ENCODE results near the gene SERPINB13.
A peak's percentile ranks its signal among the peaks of the same experiment; 100 is the strongest.

Gene SERPINB13, protein sequence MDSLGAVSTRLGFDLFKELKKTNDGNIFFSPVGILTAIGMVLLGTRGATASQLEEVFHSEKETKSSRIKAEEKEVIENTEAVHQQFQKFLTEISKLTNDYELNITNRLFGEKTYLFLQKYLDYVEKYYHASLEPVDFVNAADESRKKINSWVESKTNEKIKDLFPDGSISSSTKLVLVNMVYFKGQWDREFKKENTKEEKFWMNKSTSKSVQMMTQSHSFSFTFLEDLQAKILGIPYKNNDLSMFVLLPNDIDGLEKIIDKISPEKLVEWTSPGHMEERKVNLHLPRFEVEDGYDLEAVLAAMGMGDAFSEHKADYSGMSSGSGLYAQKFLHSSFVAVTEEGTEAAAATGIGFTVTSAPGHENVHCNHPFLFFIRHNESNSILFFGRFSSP

DNA sequence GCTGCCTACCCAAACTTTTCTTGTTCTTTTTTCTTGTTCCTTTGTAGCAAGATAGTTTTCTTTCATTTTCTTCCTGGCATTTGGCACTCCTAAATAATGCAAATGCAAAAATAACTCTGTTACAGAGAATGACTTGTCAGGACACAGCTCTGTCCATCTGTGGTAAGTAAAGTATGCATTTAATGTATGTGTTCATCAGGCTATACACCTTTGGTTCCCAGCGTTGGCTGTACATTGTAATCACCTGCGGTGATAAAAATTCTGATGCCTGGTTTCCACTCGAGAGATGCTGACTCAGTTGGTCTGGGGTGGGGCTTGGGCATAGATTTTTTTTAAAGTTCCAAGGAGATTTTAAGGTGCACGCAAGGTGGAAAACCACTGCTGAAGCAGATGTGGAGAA is at the start of gene SERPINB13:
Gene SERPINB13, plus strand, starts transcription at position 378 of the 400 bp plus-strand sequence. CDS start 1,325 bp downstream, outside the sequence.
- no peak for DNase-seq

DNA sequence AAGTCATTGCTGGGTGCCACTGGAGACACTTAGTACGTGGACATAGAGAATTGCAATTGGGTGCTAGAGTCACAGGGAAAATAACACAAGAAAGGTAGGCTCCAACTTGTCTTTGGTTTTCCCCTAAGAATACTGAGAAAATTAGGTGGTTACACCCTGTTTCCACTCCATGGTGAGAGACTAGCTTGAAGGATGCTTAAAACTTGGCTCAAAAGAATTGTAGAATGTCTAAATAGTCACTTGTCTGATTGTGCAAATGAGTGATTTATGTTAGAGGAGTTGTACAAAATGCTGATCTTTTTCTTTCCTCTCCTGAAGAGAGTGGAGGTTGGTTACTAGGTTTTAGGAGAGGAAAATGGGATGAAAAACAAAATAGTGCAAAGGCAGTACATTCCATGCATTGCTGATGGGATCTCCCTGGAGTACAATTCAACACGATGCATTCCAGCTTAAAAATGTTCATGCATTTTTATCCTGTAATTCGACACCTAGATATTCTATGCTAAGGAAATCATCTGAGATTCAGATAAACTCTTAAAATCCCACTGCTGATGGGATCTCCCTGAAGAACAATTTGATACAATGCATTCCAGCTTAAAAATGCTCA is 47.1 kb upstream of the SERPINB13 start:
- peak; percentile 90 for DNase-seq

DNA sequence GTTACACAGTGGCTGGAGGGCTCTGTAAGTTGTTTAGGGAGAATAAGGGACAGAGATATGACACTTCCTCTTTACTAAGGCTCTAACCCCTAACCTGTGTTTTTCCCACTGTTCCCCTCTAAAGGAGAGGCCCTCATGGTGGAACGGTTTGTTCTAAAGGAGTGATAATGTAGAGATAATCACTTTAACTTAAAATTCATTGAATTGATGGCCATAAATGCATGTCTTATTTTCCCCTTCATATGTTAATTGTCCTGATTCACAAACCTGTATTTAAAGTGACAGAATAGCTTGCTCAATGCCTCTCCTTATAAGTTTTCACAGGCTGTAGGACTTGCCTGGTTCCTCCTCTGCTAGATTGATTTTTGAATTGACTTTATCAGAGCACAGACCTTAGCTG is 45.1 kb upstream of the SERPINB13 start, which contains the start of gene SERPINB12:
Gene SERPINB12, plus strand, starts transcription at position 301 of the 400 bp plus-strand sequence. CDS start 13,791 bp downstream, outside the sequence.
- DNase-seq: no peak

DNA sequence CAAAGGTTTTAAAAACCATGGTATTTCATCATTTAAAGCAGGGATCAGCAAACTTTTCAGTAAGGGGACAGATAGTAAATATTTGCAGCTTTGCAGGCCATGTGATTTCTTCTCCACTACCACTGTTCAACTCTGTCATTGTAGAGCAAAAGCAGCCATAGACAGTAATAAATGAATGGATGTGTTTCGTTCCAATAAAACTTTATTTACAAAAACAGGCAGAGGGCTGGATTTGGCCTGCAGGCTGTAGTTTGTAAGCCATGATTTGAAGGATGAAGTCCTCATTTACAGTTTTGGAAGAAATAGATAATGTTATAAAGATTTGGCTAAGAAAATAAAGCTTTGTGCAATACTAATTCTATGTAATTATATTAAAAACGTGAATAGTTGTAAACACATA is 43.1 kb upstream of the SERPINB13 start:
- no peak for DNase-seq

DNA sequence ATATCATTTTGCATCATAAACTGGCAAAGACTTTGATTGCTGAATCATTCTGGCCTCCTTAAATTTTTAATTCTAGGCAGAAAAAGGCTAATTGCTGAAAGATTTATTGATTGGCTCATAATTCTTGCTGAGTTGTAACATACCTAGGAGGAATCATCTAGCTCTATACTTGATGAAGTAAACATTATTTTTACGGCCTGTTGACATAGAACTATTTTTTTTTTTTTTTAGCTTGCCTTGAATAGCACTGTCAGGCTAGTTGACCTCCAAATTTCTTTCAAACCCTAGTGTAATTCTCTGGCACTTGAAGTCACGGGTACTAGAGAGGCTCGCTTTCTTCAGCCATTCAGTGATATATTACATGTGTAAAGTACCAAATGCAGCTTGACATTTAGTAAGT is 42.1 kb upstream of the SERPINB13 start:
- peak; percentile 8 for DNase-seq

DNA sequence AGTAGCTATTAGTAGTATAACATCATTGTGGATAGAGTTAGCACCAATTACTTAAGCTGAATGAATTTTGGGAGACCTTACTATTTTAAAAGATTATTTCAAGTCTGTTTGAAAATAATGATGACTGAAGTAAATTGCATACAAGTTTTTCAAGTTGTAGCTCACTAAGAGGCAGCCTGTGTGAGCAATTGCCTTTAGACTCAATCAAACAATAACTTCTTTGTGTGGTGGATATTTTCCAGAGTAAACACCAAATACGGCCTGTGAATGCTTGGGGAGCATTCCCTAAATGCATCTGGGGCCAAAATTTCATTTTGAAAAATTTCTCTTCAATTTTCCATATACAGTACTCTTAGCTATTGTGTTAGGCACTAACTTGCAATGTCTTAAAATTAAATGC is 37.1 kb upstream of the SERPINB13 start:
- no peak for DNase-seq

DNA sequence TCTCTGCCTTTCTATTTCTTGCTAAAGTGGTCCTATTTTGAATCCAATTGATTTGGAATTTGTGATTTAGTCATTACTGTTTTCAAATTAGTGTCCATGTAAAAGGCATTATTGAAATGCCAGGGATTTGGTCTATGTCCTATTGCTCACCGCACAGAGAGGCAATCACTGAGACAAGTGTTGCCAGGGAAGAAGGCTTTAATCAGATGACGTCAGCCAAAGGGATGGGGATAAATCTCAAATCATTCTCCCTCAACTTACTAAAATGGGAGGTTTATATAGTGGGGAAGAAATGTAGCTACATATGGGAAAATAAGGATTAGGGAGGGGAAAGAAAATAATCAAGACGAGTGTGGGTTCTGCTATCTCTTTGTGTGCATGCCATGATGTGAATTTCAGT is 35.4 kb upstream of the SERPINB13 start:
- DNase-seq: no peak

DNA sequence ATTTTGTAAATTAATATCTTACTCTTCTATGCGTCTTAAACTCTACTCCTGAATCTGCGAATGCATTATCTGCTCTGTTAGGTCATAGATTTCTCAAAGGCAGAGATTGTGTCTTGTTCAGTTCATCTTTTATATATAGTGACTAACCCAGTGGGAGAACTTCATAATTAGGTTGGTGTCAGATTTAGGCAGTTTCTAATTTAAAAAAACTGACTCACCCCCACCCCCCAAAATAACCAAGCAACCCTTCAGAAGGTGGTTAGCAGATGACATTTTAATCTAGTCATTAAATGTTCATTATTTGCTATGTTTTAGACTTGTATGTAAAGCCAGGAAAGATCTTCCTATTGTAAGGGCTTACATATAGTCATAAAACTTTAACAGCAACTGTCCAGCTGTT is 34.6 kb upstream of the SERPINB13 start:
- DNase-seq: peak; percentile 15

DNA sequence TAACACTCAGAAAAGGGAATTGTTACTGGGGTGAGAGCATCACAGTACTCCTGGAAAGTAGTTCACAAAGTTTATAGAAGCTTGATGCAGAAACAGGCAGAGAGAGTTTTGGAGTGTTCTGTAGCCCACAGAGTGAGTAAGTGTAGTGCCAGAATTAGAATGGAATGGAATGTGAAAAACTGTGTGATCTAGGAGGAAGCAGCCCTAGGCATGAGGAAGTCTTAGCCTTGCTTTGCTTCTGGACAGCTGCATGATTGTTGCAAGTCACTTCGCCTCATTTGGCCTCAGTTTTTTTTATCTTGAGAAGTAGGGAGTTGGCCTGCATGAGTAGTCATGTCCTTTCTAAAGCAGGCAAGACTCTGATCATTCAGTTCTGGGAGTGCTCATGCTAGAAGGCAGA is 34.1 kb upstream of the SERPINB13 start:
- DNase-seq: peak; percentile 94

DNA sequence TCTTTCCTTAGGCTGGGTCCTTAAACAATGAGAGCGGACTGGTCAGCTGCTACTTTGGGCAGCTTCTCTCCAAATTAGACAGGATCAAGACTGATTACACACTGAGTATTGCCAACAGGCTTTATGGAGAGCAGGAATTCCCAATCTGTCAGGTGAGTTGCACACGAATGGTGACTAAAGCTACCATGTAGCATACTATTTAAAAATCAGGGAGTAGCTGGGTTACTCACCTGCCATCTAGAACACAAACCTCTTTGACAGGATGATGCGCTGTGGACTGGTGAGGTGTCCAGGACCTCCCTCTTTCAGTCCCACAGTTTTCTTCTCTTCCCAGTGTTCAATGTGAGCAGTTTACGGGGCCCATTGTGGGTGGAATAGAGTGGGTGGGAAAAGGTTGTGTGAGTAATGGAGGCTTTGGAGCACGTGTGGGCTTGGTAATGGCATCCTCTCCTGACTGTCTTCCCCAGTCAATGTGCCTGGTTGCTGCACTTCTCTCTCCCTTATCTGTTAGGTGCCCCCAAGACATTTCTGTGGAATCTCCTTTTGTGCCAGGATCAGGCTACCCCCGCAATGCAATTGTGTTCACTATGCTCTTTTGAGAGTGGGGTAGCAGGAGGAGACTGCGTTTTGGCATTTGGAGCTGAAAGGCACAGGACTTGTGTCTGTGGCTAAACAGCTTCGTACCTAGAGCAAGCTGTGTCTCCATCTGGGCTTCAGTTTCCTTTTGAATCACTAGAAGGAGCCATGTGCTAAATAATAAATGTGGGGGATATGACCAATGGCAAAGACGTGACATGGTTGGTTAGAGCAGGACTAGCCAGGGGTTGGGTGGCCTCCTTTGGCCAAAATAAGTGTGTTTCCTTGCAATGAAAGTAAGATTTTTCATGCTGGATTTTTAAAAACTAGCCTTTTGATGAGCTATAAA is 27.3 kb upstream of the SERPINB13 start:
- no peak for DNase-seq

DNA sequence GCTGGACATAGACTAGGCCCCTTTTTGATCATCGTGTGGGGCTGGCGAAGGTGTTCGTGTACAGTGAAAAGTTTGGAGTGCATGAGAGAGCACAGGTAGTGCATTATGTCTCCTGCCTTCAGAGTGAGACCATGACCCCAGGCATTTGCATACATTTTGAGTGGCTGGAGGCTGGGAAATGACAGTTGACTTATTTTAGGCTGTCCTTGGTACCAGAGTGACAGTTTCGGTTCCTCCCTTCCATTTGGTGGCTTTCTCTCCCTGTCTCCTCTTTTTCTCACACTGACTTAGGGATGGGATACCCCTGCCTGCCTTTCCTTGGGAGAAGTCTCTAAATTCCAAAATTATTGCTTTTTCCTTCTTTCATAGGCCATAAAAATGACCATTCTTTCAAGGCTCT is 24.9 kb upstream of the SERPINB13 start:
- DNase-seq: no peak

DNA sequence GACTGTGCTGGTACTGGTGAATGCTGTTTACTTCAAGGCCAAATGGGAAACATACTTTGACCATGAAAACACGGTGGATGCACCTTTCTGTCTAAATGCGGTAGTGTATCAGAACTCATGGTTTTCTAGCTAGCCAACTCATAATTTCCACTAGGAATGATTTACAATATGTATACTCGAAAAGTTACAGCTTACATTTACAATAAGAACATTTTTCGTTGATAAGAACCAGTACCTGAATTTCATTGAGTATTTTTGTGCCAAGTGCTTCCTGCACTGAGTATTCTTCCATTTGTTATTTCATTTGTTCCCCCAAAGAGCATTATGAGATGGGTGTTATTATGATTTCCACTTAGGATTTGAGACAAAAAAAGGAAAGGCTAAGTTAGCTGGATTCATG is 23.1 kb upstream of the SERPINB13 start:
- no peak for DNase-seq

DNA sequence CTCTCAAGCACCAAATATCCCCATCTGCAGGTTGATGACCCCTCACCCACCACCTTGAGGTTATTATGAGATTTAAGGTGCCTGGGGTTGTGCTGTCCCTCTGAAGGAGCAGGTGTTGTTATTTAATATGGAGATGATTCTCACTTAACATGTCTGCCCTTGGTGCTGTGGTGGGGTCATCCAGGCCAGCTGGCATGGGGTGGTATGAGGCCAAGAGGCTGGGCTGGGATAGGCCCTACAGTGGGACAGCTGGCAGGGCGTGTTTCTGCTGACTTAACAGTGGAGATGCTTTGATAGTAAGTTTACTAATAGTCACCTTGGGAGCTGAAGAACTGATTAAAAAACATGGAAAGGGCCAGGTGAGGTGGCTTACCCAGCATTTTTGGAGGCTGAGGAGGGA is 22.6 kb upstream of the SERPINB13 start:
- DNase-seq: no peak

DNA sequence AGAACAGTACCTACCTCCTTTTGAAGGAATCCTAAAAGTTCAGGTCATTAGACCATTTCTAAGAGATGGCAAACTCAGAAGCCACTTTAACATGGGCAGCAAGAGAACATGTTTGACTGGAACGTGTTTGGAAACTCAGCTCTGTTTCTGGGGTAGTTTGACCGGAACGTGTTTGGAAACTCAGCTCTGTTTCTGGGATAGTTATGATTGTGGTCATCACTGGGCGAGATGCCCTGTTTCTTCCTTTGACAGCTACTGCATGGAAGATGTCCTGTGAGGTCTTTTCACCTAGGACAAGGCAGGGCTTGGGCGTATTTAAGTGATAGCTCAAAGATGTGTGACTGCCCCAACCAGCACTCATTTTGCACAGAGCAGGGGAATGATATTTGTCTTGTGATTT is 19.9 kb upstream of the SERPINB13 start:
- no peak for DNase-seq

DNA sequence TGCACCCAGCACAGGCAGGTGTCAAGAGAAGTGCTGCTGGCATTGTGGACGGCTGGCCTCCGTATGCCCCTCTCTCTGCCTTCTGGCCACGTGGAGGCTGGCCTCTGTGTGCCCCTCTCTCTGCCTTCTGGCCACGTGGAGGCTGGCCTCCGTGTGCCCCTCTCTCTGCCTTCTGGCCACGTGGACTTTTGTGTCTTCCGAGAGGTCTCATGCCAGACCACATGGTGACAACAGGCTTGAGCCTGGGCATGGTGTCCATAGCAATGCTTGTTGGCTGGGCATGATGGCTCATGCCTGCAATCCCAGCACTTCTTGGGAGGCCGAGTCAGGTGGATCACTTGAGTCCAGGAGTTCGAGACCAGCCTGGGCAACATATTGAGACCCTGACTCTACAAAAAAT is 19.3 kb upstream of the SERPINB13 start:
- DNase-seq: no peak

DNA sequence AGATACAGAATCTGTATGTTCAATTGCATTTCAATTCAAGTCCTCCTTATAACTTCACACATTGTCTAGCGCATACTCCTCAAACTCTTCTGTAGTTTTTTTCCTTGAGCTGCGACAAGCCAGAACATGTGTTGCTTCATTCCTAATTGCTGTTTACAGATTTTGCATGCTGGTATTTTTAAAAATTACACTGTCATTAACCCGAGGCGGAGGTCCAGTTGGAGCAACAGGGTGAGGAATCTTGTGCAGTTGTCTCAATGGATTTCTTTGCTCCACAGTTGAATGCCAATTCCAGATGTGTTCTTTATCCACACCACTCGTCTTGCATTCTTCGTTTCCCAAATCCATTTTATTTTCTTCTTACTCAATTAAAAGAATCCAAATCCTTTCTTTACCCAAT is 16.4 kb upstream of the SERPINB13 start:
- no peak for DNase-seq

DNA sequence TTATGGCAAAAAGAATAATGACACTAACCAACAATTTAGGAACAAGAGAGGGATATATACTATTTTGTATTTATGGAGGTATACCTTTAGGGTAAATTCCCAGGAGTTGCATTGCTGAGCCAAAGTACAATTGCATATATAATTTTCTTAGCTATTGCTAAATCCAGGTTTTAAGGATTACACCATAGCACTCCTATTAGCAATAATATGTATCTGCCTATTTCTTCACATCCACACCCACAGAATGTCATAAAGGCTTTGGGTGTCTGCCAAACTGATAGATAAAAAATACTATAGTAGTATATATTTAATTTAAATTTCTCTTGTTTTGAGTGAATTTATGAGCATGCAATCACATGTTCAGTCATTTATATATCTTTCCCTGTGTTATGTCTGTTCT is 11.5 kb upstream of the SERPINB13 start:
- DNase-seq: no peak

DNA sequence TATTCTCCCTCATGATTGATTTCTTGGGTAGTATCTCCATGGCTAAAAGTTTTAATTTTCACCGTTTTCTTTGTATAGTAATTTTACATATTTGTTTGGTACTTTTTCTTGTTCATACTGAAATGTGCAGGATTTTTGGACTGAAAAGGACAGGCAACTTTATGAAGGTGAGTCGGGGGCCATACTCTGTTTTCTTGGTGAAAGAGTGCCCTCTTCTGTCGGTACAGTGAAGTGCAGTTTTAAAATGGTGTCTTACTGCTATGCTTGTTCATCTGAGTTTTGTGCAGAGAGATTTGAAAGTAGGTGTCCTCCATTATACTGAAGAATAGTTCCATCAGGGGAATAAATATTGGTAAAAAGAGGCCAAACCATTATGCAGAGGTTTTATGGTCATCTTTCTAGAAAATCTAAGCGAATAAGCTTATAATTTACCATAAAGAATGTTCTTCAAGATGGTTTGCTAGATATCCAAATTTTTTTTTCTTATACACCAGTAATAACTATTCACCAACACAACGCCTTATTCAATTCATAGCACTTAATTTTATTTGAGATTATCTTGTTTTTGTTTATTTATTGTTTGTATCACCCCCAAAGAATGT is 8.7 kb upstream of the SERPINB13 start:
- peak; percentile 49 for DNase-seq

DNA sequence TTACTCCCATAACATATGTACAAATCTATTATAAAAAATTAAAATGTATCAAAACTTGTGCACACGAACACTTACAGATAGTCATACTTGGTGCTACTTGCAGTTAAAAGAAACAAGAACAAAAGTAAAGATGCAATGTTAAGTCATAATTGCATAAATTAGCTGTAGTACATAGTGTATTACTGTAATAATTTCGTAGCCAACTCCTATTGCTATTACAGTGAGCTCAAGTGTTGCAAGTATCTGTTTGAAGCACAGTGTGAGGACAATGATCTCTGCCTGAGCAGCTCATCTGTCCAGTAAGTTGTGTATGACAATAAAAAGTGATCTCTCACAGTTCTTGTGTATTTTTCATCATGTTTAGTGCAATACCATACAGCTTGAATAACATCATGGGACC is 7.5 kb upstream of the SERPINB13 start:
- no peak for DNase-seq

DNA sequence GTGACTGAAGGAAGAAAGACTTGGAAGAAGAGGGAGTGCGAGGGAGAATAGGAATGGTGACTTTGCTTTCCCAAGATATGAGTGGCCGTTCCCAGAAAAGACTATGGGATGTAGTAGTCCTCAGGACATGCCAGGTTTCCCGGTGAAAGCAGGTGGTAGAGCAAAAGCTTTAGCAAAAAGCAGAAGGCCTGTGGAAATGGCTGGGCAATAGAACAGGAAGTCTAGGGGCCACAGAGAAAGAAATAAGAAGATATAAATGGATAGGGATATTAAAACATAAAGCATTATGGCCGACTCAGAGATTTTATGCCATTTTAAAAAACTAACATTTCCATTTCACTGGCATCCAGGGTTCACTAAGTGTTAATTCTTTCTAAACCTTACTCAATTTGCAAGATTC is 1.2 kb upstream of the SERPINB13 start:
- DNase-seq: no peak

DNA sequence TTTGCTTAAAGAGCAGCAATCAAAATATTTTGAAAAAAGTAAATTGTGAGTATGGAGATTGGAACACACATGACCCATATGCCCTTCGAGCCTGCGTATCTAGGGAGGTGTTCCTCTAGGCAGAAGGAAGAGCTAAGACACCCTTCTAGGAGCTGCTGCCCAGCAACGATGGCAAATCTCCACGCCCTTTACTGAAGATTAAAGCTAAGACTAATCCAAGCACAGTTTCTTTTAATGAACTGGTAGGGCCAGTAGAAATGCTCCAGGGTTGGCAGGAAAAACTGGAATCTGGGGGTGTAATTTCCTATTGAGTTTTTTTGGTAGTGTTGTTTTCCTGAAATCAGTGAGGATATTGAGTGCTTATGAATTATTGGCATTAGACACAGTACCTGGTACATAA is 712 bp upstream of the SERPINB13 start:
- DNase-seq: no peak

DNA sequence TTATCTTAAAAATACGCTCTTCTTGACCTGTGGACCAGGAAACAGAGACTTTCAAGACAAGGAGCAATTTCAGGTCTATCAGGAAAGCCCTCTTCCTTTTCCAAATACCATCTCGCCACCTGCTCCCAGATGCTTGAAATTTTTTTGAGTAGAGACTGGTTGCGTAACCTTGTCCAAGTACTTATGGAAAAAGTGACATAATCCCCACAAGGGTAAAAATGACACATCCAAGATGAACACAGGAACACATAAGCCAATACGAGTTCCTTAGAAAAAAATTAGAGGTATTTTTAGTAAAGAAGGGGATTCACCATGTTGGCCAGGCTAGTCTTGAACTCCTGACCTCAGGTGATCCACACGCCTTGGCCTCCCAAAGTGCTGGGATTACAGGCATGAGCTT is 1.8 kb downstream of the SERPINB13 start:
- DNase-seq: peak; percentile 33

DNA sequence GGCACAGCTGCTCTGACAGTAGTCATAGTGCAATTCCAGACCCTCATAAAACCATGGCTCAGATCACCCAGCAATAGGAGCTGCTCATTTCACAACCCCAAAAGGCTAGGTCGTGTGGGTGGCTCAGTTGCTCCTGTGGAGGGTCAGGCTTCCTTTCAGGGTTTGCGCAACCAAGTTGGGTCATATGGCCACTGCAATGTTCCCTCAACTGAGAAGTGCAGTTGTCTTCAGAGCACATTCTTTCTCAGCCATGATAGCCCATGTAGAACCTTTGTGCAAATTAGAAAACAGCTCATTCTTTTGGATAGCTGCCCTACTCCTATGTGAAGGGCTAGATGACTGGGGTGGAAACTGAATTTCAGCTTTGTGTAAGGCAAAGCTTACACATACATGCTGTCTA is 3.2 kb downstream of the SERPINB13 start:
- DNase-seq: peak; percentile 42
